ENCODE measurements around the gene OFD1. TPM values are rescaled to one million over a fixed set of nuclear protein-coding genes. Genes with fewer than 3 reads are reported as not detected.
A peak's percentile ranks its signal among the peaks of the same experiment; 100 is the strongest.

The OFD1 gene, protein sequence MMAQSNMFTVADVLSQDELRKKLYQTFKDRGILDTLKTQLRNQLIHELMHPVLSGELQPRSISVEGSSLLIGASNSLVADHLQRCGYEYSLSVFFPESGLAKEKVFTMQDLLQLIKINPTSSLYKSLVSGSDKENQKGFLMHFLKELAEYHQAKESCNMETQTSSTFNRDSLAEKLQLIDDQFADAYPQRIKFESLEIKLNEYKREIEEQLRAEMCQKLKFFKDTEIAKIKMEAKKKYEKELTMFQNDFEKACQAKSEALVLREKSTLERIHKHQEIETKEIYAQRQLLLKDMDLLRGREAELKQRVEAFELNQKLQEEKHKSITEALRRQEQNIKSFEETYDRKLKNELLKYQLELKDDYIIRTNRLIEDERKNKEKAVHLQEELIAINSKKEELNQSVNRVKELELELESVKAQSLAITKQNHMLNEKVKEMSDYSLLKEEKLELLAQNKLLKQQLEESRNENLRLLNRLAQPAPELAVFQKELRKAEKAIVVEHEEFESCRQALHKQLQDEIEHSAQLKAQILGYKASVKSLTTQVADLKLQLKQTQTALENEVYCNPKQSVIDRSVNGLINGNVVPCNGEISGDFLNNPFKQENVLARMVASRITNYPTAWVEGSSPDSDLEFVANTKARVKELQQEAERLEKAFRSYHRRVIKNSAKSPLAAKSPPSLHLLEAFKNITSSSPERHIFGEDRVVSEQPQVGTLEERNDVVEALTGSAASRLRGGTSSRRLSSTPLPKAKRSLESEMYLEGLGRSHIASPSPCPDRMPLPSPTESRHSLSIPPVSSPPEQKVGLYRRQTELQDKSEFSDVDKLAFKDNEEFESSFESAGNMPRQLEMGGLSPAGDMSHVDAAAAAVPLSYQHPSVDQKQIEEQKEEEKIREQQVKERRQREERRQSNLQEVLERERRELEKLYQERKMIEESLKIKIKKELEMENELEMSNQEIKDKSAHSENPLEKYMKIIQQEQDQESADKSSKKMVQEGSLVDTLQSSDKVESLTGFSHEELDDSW
- 10 to 100 TPM in 4 of 9 donors, 1 to 10 TPM in 5; 5.6 to 12.9 (median 8.9) TPM for total RNA-seq
- 10 to 100 TPM in 1 of 2 donors, 1 to 10 TPM in 1; 7.2 to 15.8 TPM for polyA plus RNA-seq
- long read RNA-seq, donor 1, partial matches to known transcripts: 7 of 11 reads
- long read RNA-seq, donor 1, other reads (novel, unspliced or antisense): 4 of 11 reads
- long read RNA-seq, donor 2, partial matches to known transcripts: 6 of 8 reads
- long read RNA-seq, donor 2, other reads (novel, unspliced or antisense): 2 of 8 reads
- long read RNA-seq, donor 3, partial matches to known transcripts: 3 of 6 reads
- long read RNA-seq, donor 3, other reads (novel, unspliced or antisense): 2 of 6 reads

GRCh38 chrX:13734278-13735172 lies at the start of gene OFD1, which contains the start of gene TRAPPC2:
Gene OFD1 (plus strand): TSS chrX:13734748. CDS start chrX:13735072, 324 bp downstream.
Gene TRAPPC2 (minus strand): TSS chrX:13734620. CDS start chrX:13719963, 14,657 bp downstream.
- peak within 1 kb of the TSS in 11 of 12 donors; percentile 74 to 94 (median 87) for H3K27ac ChIP-seq
- intact Hi-C loops (cut with DNase I): loop anchor here in 5 of 10 donors (1.0 to 10.0 kb wide), 5 partner anchors 37 to 81 kb away; partner anchors contain the start of genes RAB9A (in 3 of the 5) and TCEANC (in 2 of the 5)
- peaks cover 0 to 22% (median 0%) of the 10 kb centered on the region in 9 donors for H3K27me3 ChIP-seq
- H3K4me3 ChIP-seq: peak within 1 kb of the TSS; percentile 47 to 91 (median 80)
- peaks cover 0 to 38% (median 7%) of the 10 kb centered on the region in 12 donors for H3K4me1 ChIP-seq
- whole genome bisulfite sequencing, 4 donors: 1 to 7% (median 2%) methylated on average over 40 to 75 of the region's 75 CpGs
- peaks cover 0 to 32% (median 5%) of the 10 kb centered on the region in 9 donors for H3K36me3 ChIP-seq
- DNase-seq: peak; percentile 89 to 94 (median 91)
- H3K9me3 ChIP-seq: no peaks in the 10 kb centered on the region
- ATAC-seq: peak; percentile 99 to 100 (median 100)
- TF ChIP-seq, protein P1, sequence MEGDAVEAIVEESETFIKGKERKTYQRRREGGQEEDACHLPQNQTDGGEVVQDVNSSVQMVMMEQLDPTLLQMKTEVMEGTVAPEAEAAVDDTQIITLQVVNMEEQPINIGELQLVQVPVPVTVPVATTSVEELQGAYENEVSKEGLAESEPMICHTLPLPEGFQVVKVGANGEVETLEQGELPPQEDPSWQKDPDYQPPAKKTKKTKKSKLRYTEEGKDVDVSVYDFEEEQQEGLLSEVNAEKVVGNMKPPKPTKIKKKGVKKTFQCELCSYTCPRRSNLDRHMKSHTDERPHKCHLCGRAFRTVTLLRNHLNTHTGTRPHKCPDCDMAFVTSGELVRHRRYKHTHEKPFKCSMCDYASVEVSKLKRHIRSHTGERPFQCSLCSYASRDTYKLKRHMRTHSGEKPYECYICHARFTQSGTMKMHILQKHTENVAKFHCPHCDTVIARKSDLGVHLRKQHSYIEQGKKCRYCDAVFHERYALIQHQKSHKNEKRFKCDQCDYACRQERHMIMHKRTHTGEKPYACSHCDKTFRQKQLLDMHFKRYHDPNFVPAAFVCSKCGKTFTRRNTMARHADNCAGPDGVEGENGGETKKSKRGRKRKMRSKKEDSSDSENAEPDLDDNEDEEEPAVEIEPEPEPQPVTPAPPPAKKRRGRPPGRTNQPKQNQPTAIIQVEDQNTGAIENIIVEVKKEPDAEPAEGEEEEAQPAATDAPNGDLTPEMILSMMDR (IDR thresholded peaks at IDR 0.05): no peak
- TF ChIP-seq POLR2A (IDR thresholded peaks at IDR 0.05): peak in 1 of 2 donors; percentile 90

DNA sequence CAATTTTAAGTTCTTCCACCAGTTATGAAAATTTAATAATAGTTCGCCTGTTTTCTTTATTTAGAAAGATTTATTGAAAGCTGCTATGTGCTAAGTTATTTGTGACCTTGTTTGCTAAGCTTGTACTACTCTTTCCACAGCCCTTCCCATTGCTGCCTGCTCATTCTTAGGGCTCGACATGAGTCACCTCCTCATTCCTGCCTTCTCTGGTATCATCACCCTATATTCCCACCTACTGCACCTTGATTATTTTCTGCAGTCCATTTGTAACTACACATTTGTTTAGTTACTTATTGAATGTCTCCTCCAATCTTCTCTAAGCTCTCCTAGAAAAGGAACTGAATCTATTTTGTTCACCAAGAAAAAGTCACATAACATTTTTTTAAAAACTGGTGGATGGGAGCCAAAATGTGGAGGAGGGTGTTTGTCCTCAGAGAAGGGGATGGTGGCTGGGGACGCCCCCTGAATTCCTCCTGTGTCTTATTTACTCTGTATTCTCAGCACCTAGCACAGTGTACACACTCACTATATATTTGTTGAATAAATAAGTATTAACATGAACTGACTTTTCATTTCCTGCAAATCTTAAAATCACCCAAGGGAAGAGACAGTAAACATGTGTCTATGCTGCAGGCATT lies 49.3 kb upstream of the OFD1 start:
- Histone ChIP-seq H3K27ac (no peak overlapping the region), H3K27me3 (peaks cover 0 to 27% (median 0%) of the 10 kb centered on the region in 9 donors), H3K4me1 (peaks cover 0 to 6% (median 0%) of the 10 kb centered on the region in 12 donors), H3K9me3 (peaks cover 0 to 4% (median 0%) of the 10 kb centered on the region in 12 donors), H3K36me3 (no peaks in the 10 kb centered on the region), H3K4me3 (no peak overlapping the region)
- DNase-seq (no peak), ATAC-seq (no peak)
- TF ChIP-seq POLR2A (IDR thresholded peaks at IDR 0.05): no peak
- TF ChIP-seq, protein P1 (IDR thresholded peaks at IDR 0.05): no peak
- WGBS, 4 donors: 39 to 71% (median 48%) methylated on average over 3 of the region's 3 CpGs
- intact Hi-C loops (cut with DNase I): loop anchor here in 1 of 10 donors (5.0 kb wide), 1 partner anchor 47 kb away; the partner anchor contains the start of genes OFD1 and TRAPPC2

GRCh38 chrX:13687203-13687602 lies 47.3 kb upstream of the OFD1 start:
- TF ChIP-seq, protein P1 (IDR thresholded peaks at IDR 0.05): no peak
- TF ChIP-seq POLR2A (IDR thresholded peaks at IDR 0.05): no peak
- no peak for DNase-seq
- no peak for ATAC-seq
- intact Hi-C loops (cut with DNase I): loop anchor here in 1 of 10 donors (5.0 kb wide), 1 partner anchor 45 kb away; the partner anchor contains the start of genes OFD1 and TRAPPC2
- H3K36me3 ChIP-seq: no peaks in the 10 kb centered on the region
- peaks cover 0 to 42% (median 0%) of the 10 kb centered on the region in 9 donors for H3K27me3 ChIP-seq
- peaks cover 0 to 2% (median 0%) of the 10 kb centered on the region in 12 donors for H3K9me3 ChIP-seq
- 61 to 100% (median 84%) methylated on average over 1 of the region's 1 CpG for WGBS, 4 donors
- no peak overlapping the region for H3K27ac ChIP-seq
- peaks cover 0 to 22% (median 5%) of the 10 kb centered on the region in 12 donors for H3K4me1 ChIP-seq
- H3K4me3 ChIP-seq: no peak overlapping the region

Measured in heart left ventricle (tissue), 16 donors.